ENCODE results near the gene ENC1. TPM values are rescaled to one million over a fixed set of nuclear protein-coding genes. Genes with fewer than 3 reads are reported as not detected.

Gene ENC1
- total and polyA plus RNA-seq, 2 of the 4 experiments (the other 2 are of a cell fraction), result 25.6 to 70.8 TPM

DNA sequence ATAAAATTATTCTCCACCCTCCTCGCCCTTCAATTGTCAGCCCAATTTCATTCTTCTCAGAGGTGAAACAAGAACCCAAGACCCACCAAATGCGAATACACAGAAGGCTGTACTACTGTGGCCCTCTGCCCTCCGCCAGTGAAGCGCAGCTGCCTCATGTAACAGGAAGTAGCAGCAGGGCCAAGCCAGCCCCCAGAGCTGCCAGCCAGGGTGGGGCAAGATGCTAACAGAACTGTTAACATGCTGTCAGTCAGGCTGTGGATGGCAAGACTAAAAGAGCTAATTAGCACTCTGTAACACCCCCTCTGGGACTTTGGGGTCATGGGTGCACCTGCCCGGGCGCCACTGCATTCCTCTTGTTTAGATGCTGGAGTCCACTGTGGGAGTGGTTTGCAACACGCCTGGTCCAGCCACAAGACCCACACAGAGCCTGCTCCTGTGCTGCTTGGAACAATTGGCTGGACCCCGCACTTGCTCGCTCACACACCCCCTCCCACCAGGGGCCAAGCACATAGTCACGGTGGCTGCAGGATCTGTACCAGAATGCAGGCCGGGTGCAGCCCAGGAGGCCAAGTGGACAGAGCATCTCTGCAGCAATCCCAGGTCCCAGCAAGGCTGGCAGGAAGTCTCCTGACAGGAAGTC lies 30.0 kb upstream of the ENC1 start:
- Histone ChIP-seq H3K4me1 (ENCODE audit: control insufficient read depth, insufficient read depth, low read length) (peaks cover 3% of the 10 kb centered on the region), H3K36me3 (ENCODE audit: control insufficient read depth, insufficient read depth, low read length) (no peaks in the 10 kb centered on the region), H2BK5ac (ENCODE audit: low read depth, low read length, poor library complexity, severe bottlenecking) (no peak overlapping the region), H4K8ac (ENCODE audit: low read depth in 2 of 2, low read length in 2 of 2) (no peak overlapping the region), H4K20me1 (ENCODE audit: insufficient read depth, low read length) (no peaks in the 10 kb centered on the region), H2AFZ (replicated peaks; ENCODE audit: low read length, poor library complexity) (no peak overlapping the region), H3K14ac (replicated peaks; ENCODE audit: low read depth, low read length) (no peak overlapping the region), H2BK15ac (ENCODE audit: low read depth, low read length) (no peak overlapping the region), H3K27me3 (ENCODE audit: control insufficient read depth, insufficient read depth, low read length) (peaks cover 3% of the 10 kb centered on the region; the same call in 1 of the 2 replicates), H2AK9ac (replicated peaks; ENCODE audit: low read depth, low read length, poor library complexity) (no peak overlapping the region), H3K4me2 (ENCODE audit: low read depth, low read length) (no peak overlapping the region), H2BK20ac (ENCODE audit: low read depth, low read length) (no peak overlapping the region), H2AK5ac (ENCODE audit: low read depth, low read length) (no peak overlapping the region), H3K79me1 (ENCODE audit: low read depth in 1 of 2, low read length in 2 of 2) (no peaks in the 10 kb centered on the region), H3K9ac (ENCODE audit: low read depth, low read length) (no peak overlapping the region), H3K4me3 (ENCODE audit: insufficient read depth, low read depth, low read length) (no peak overlapping the region), H3K56ac (ENCODE audit: extremely low read depth, insufficient read depth, low read length) (no peak overlapping the region), H3K9me1 (ENCODE audit: insufficient read depth, low read length) (peaks cover 5% of the 10 kb centered on the region; the same call in 1 of the 2 replicates), H3K9me3 (ENCODE audit: control insufficient read depth, insufficient read depth, low read length) (no peaks in the 10 kb centered on the region), H4K91ac (ENCODE audit: insufficient read depth, low read depth, low read length) (no peak overlapping the region), H3K23ac (ENCODE audit: low read depth, low read length) (no peak overlapping the region), H3K27ac (ENCODE audit: insufficient read depth, low read length) (no peak overlapping the region), H3K4ac (ENCODE audit: low read depth, low read length) (no peak overlapping the region), H2BK120ac (ENCODE audit: low read depth, low read length) (no peak overlapping the region), H3K18ac (ENCODE audit: low read depth, low read length) (no peak overlapping the region), H4K5ac (ENCODE audit: low read depth, low read length) (no peak overlapping the region)
- DNase-seq (no peak), ATAC-seq (ENCODE audit: low read depth) (no peak)
- no TSS peak for BruUV-seq (replicated peaks)
- intact Hi-C loops (cut with micrococcal nuclease), result loop anchor here (5.0 kb wide), 2 partner anchors 382 to 597 kb away; partner anchors contain the start of gene GCNT4
- CTCF ChIA-PET, result no interaction called here
- in situ Hi-C loops (cut with MboI; ENCODE audit: low sequenced_read_pairs), result loop anchor here (25.0 kb wide), 1 partner anchor 592 kb away; no protein-coding TSS in a partner anchor
- POLR2A ChIA-PET (ENCODE audit: unreplicated experiment), result no interaction called here
- dilution Hi-C loops (cut with HindIII; ENCODE audit: low sequenced_read_pairs, unreplicated experiment), result no loop called here
- TF ChIP-seq MXI1 (IDR thresholded peaks at IDR 0.05; ENCODE audit: borderline replicate concordance, low read depth, low read length) (no peak), CHD1 (IDR thresholded peaks at IDR 0.05; ENCODE audit: low read depth, low read length) (no peak), MAZ (IDR thresholded peaks at IDR 0.05; ENCODE audit: borderline replicate concordance, low read depth, low read length) (no peak), CEBPB (IDR thresholded peaks at IDR 0.05; ENCODE audit: low read depth, low read length) (no peak), RFX5 (IDR thresholded peaks at IDR 0.05; ENCODE audit: low read depth, low read length) (no peak), FOS (IDR thresholded peaks at IDR 0.05; ENCODE audit: low read depth, low read length) (no peak), RAD21 (IDR thresholded peaks at IDR 0.05; ENCODE audit: low read length) (no peak), RCOR1 (IDR thresholded peaks at IDR 0.05; ENCODE audit: insufficient replicate concordance, low read length) (no peak), POLR2A (IDR thresholded peaks at IDR 0.05; ENCODE audit: low read depth, low read length) (no peak), BHLHE40 (IDR thresholded peaks at IDR 0.05; ENCODE audit: low read depth, low read length) (no peak), MAFK (IDR thresholded peaks at IDR 0.05; ENCODE audit: low read depth, low read length) (no peak), NFE2L2 (IDR thresholded peaks at IDR 0.05; ENCODE audit: low read depth, low read length) (no peak), SMC3 (IDR thresholded peaks at IDR 0.05; ENCODE audit: low read depth, low read length) (no peak)
- TF ChIP-seq, protein P1, sequence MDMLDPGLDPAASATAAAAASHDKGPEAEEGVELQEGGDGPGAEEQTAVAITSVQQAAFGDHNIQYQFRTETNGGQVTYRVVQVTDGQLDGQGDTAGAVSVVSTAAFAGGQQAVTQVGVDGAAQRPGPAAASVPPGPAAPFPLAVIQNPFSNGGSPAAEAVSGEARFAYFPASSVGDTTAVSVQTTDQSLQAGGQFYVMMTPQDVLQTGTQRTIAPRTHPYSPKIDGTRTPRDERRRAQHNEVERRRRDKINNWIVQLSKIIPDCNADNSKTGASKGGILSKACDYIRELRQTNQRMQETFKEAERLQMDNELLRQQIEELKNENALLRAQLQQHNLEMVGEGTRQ (IDR thresholded peaks at IDR 0.05; ENCODE audit: low read depth, low read length), result no peak
- TF ChIP-seq, protein P2, sequence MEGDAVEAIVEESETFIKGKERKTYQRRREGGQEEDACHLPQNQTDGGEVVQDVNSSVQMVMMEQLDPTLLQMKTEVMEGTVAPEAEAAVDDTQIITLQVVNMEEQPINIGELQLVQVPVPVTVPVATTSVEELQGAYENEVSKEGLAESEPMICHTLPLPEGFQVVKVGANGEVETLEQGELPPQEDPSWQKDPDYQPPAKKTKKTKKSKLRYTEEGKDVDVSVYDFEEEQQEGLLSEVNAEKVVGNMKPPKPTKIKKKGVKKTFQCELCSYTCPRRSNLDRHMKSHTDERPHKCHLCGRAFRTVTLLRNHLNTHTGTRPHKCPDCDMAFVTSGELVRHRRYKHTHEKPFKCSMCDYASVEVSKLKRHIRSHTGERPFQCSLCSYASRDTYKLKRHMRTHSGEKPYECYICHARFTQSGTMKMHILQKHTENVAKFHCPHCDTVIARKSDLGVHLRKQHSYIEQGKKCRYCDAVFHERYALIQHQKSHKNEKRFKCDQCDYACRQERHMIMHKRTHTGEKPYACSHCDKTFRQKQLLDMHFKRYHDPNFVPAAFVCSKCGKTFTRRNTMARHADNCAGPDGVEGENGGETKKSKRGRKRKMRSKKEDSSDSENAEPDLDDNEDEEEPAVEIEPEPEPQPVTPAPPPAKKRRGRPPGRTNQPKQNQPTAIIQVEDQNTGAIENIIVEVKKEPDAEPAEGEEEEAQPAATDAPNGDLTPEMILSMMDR (conservative IDR thresholded peaks at IDR 0.05; ENCODE audit: low read depth, low read length), result no peak
- TF ChIP-seq, protein P3, sequence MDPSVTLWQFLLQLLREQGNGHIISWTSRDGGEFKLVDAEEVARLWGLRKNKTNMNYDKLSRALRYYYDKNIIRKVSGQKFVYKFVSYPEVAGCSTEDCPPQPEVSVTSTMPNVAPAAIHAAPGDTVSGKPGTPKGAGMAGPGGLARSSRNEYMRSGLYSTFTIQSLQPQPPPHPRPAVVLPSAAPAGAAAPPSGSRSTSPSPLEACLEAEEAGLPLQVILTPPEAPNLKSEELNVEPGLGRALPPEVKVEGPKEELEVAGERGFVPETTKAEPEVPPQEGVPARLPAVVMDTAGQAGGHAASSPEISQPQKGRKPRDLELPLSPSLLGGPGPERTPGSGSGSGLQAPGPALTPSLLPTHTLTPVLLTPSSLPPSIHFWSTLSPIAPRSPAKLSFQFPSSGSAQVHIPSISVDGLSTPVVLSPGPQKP (IDR thresholded peaks at IDR 0.05; ENCODE audit: borderline replicate concordance, low read depth, low read length), result no peak
- 91% methylated on average over 4 of the region's 11 CpGs; no CpG with 5 or more reads in 1 of the 2 experiments for WGBS, 2 experiments (ENCODE audit: extremely low coverage in 2 of 2, insufficient read length in 1 of 2)

All from IMR-90 (cell line).